ENCODE results near the gene SPRY4.
"Not testable (repeated sequence)": the region's sequence is repeated elsewhere in the genome, so short reads cannot be mapped to it uniquely, and the experiment has no call there.

SPRY4 gene

GRCh38 chr5:142324871-142325724 is at the start of gene SPRY4:
Gene SPRY4, minus strand, starts transcription at chr5:142325021. Its CDS starts 9,913 bp downstream, at chr5:142315108.
- DNase-seq (ENCODE audit: low read depth), result peak; percentile 74

- DNase-seq (ENCODE audit: low read depth), result no peak
Measured at GRCh38 chr5:142368529-142368928, 43.7 kb upstream of the SPRY4 start.

- no peak for DNase-seq (ENCODE audit: low read depth)
Measured at GRCh38 chr5:142366007-142366406, 41.2 kb upstream of the SPRY4 start.

GRCh38 chr5:142364251-142365145 is 39.7 kb upstream of the SPRY4 start:
- DNase-seq (ENCODE audit: low read depth), result no peak

GRCh38 chr5:142363619-142363963 is 38.8 kb upstream of the SPRY4 start:
- DNase-seq (ENCODE audit: low read depth), result no peak

GRCh38 chr5:142362193-142362592 is 37.4 kb upstream of the SPRY4 start:
- not testable (repeated sequence) for DNase-seq (ENCODE audit: low read depth)

- DNase-seq (ENCODE audit: low read depth), result no peak
Measured at GRCh38 chr5:142360607-142361120, 35.8 kb upstream of the SPRY4 start.

GRCh38 chr5:142360051-142360498 is 35.3 kb upstream of the SPRY4 start:
- DNase-seq (ENCODE audit: low read depth), result no peak

- DNase-seq (ENCODE audit: low read depth), result no peak
Measured at GRCh38 chr5:142358648-142359047, 33.8 kb upstream of the SPRY4 start.

- no peak for DNase-seq (ENCODE audit: low read depth)
Measured at GRCh38 chr5:142358121-142358520, 33.3 kb upstream of the SPRY4 start.

GRCh38 chr5:142357469-142358090 is 32.8 kb upstream of the SPRY4 start:
- no peak for DNase-seq (ENCODE audit: low read depth)

GRCh38 chr5:142356716-142357468 is 32.1 kb upstream of the SPRY4 start:
- DNase-seq (ENCODE audit: low read depth), result peak; percentile 90

- DNase-seq (ENCODE audit: low read depth), result no peak
Measured at GRCh38 chr5:142356349-142356715, 31.5 kb upstream of the SPRY4 start.

GRCh38 chr5:142353071-142353472 is 28.3 kb upstream of the SPRY4 start:
- no peak for DNase-seq (ENCODE audit: low read depth)

- DNase-seq (ENCODE audit: low read depth), result no peak
Measured at GRCh38 chr5:142350021-142350420, 25.2 kb upstream of the SPRY4 start.

GRCh38 chr5:142346706-142347105 is 21.9 kb upstream of the SPRY4 start:
- no peak for DNase-seq (ENCODE audit: low read depth)

- DNase-seq (ENCODE audit: low read depth), result not testable (repeated sequence)
Measured at GRCh38 chr5:142344915-142345314, 20.1 kb upstream of the SPRY4 start.

GRCh38 chr5:142343531-142343930 is 18.7 kb upstream of the SPRY4 start:
- DNase-seq (ENCODE audit: low read depth), result no peak

- DNase-seq (ENCODE audit: low read depth), result no peak
Measured at GRCh38 chr5:142342128-142342981, 17.5 kb upstream of the SPRY4 start.

GRCh38 chr5:142339781-142340180 is 15.0 kb upstream of the SPRY4 start:
- DNase-seq (ENCODE audit: low read depth), result no peak

GRCh38 chr5:142334538-142334937 is 9.7 kb upstream of the SPRY4 start:
- no peak for DNase-seq (ENCODE audit: low read depth)
